GM19463 (cell line): ENCODE measurements around the gene ISL1.

Experiments used
- ATAC-seq: cut with Tn5 transposase; IDR thresholded peaks from one replicate; pipeline ENCODE4 v1.9.1; 2021; ENCODE audit warnings: mild to moderate bottlenecking, moderate library complexity; ENCODE audit not compliant: unreplicated experiment

The ISL1 gene

GRCh38 chr5:51439232-51439631, 56.0 kb downstream of the ISL1 start:
- no peak for ATAC-seq
